ENCODE measurements around the gene CCDC159. TPM values are rescaled to one million over a fixed set of nuclear protein-coding genes. Genes with fewer than 3 reads are reported as not detected.

Gene CCDC159
- total RNA-seq, 1 experiment from 2014 or later = 2.9 TPM

DNA sequence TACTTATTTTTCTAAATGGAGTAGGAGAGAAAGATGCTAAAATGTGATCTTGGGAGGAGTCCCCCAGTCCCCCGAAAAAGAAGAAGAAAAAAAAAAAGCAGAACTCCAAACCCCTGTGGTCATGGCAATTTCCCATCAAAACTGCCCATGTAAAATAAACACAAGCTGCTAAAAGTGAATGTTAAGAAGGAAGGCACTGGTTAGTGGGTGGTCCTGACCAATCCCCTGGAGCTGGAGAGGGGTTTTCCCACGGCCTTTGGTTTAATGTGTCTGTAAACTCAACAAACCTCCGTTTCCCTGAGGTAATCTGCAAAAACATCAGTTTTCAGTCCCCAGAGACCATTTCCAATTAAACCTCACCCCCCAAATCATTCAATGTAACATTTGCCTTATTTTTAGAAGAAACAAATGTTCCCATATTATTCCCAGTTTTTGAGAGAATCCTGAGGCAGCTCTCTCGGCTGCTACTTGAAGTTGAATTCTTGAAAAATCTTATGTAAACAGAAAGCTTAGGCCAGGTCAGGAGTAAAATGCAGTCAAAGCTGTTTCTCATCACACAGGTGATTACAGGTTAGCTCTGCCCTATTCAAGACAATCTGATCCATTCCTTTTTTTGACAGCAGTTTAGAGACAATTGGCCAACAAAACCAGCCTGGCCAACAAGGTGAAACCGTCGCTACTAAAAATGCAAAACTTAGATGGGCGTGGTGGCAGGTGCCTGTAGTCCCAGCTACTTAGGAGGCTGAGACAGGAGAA, 23.9 kb upstream of the CCDC159 start:
- DNase-seq = no peak
- no peaks in the 10 kb centered on the region for H3K27me3 ChIP-seq (ENCODE audit: low read length)
- no peaks in the 10 kb centered on the region for H3K9me2 ChIP-seq (replicated peaks; ENCODE audit: insufficient read depth, low read length)
- no peak overlapping the region for H3K27ac ChIP-seq (ENCODE audit: low read length)
- no peaks in the 10 kb centered on the region for H3K9me3 ChIP-seq (ENCODE audit: low read length)
- H3K4me2 ChIP-seq (ENCODE audit: low read depth, low read length, poor library complexity, severe bottlenecking) = no peak overlapping the region
- H3K36me3 ChIP-seq (ENCODE audit: insufficient read depth, low read length) = no peaks in the 10 kb centered on the region
- H2AFZ ChIP-seq (ENCODE audit: low read length) = no peak overlapping the region
- H3K79me2 ChIP-seq (ENCODE audit: low read length) = no peaks in the 10 kb centered on the region
- no peak overlapping the region for H3K9ac ChIP-seq (ENCODE audit: low read length)
- no peaks in the 10 kb centered on the region for H3K4me1 ChIP-seq (ENCODE audit: low read length)
- no peak overlapping the region for H3K4me3 ChIP-seq (ENCODE audit: low read length)
- H4K20me1 ChIP-seq (ENCODE audit: insufficient read depth, low read depth, low read length) = no peaks in the 10 kb centered on the region

DNA sequence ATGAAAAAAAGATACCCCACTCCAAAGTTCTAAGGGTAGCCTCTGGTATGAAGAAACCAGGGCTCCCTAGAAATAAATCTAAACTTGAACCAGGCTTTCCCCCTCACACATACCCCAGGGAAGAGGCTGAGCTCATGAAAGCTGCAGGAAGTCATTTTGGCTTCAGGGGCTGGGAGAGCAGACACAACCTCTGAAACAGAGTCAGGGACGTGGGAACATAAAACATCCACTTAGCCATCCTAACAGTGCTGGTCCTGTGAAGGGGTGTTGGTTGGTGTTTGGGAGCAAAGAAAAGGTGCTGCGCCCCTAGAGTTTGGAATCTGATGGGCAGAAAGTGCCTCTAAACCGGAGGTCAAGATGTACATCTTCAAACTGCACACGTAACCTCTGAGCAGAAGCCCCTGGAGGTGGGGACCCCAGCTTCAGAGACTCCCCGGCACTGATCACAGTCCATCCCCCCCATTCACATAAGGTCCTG, 22.7 kb upstream of the CCDC159 start:
- H3K36me3 ChIP-seq (ENCODE audit: insufficient read depth, low read length) = no peaks in the 10 kb centered on the region
- no peak for DNase-seq
- H3K4me3 ChIP-seq (ENCODE audit: low read length) = no peak overlapping the region
- H3K9ac ChIP-seq (ENCODE audit: low read length) = no peak overlapping the region
- no peak overlapping the region for H2AFZ ChIP-seq (ENCODE audit: low read length)
- H3K4me2 ChIP-seq (ENCODE audit: low read depth, low read length, poor library complexity, severe bottlenecking) = no peak overlapping the region
- no peaks in the 10 kb centered on the region for H3K9me3 ChIP-seq (ENCODE audit: low read length)
- no peaks in the 10 kb centered on the region for H3K9me2 ChIP-seq (replicated peaks; ENCODE audit: insufficient read depth, low read length)
- H4K20me1 ChIP-seq (ENCODE audit: insufficient read depth, low read depth, low read length) = no peaks in the 10 kb centered on the region
- H3K27me3 ChIP-seq (ENCODE audit: low read length) = no peaks in the 10 kb centered on the region
- H3K27ac ChIP-seq (ENCODE audit: low read length) = no peak overlapping the region
- H3K79me2 ChIP-seq (ENCODE audit: low read length) = no peaks in the 10 kb centered on the region
- H3K4me1 ChIP-seq (ENCODE audit: low read length) = no peaks in the 10 kb centered on the region

DNA sequence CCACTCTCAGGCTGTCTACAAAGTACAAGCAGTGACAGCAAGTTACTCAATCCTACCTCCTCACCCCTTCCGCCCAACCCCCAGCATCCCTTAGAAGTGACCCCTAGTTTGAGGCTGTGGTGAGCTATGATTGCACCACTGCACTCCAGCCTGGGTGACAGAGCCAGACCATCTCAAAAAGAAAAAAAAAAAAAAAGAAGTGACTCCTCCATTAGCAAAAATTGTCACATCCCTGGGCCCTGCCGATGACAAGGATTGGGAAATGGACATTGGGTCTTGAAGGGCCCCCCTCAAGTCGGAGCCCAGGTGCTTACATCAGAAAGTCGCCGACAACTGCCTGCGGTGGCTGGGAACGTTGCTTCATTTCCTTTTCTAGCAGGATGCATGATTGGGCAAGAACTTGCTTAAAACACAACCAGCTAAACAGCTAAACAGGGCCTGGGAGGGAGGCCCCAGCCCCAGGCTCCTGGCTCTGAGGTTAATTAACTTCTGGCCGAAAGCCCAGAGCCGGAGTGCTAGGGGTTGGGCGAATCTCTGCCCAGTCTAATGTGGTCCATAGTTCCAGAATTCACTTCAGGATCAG, 22.1 kb upstream of the CCDC159 start:
- Histone ChIP-seq H3K27ac (ENCODE audit: low read length) (no peak overlapping the region), H4K20me1 (ENCODE audit: insufficient read depth, low read depth, low read length) (no peaks in the 10 kb centered on the region), H3K4me2 (ENCODE audit: low read depth, low read length, poor library complexity, severe bottlenecking) (no peak overlapping the region)

DNA sequence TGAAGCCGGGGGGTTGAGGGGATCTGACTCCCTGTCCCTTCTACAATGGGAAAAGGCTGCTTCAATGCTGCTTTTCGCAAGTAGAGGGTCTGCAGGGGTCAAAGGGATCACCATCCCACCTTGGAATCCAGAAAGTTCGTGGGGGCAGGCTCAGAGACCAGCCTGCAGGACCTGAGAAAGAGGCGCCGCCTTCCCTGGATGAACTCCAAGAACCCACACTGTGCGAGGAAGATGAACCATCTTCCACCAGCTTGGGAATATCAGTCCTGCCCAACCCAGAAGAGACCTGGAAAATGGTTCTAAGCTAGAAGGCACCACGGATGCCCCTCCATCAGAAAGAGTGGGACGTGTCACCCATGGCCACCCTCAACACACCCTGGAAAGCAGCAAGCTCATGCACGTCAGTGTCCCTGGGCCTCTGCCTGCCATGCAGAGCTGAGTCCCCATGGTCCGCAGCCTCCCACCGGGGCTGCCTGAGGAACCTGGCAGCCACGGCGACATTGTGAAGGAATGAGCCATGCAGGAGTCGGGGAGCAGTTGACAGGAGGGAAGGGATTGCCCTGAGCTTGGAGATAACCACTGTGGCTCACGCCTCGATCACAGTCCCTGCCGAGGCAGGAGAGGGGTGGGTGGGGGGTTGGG, 21.4 kb upstream of the CCDC159 start:
- no peak overlapping the region for H2AFZ ChIP-seq (ENCODE audit: low read length)
- no peaks in the 10 kb centered on the region for H3K9me3 ChIP-seq (ENCODE audit: low read length)
- H3K4me2 ChIP-seq (ENCODE audit: low read depth, low read length, poor library complexity, severe bottlenecking) = no peak overlapping the region
- no peak for DNase-seq
- H3K36me3 ChIP-seq (ENCODE audit: insufficient read depth, low read length) = no peaks in the 10 kb centered on the region
- no peak overlapping the region for H3K4me3 ChIP-seq (ENCODE audit: low read length)
- H3K4me1 ChIP-seq (ENCODE audit: low read length) = no peaks in the 10 kb centered on the region
- no peak overlapping the region for H3K27ac ChIP-seq (ENCODE audit: low read length)
- no peaks in the 10 kb centered on the region for H3K79me2 ChIP-seq (ENCODE audit: low read length)
- H3K9me2 ChIP-seq (replicated peaks; ENCODE audit: insufficient read depth, low read length) = no peaks in the 10 kb centered on the region
- no peaks in the 10 kb centered on the region for H4K20me1 ChIP-seq (ENCODE audit: insufficient read depth, low read depth, low read length)
- H3K9ac ChIP-seq (ENCODE audit: low read length) = no peak overlapping the region
- H3K27me3 ChIP-seq (ENCODE audit: low read length) = no peaks in the 10 kb centered on the region

More for the DNA sequence above, 22.1 kb upstream of the CCDC159 start:
- peak; percentile 23 for DNase-seq
- H3K27me3 ChIP-seq (ENCODE audit: low read length) = no peaks in the 10 kb centered on the region
- H3K9me3 ChIP-seq (ENCODE audit: low read length) = no peaks in the 10 kb centered on the region
- no peaks in the 10 kb centered on the region for H3K36me3 ChIP-seq (ENCODE audit: insufficient read depth, low read length)
- no peaks in the 10 kb centered on the region for H3K4me1 ChIP-seq (ENCODE audit: low read length)
- no peak overlapping the region for H3K4me3 ChIP-seq (ENCODE audit: low read length)
- H2AFZ ChIP-seq (ENCODE audit: low read length) = no peak overlapping the region
- H3K79me2 ChIP-seq (ENCODE audit: low read length) = no peaks in the 10 kb centered on the region
- H3K9me2 ChIP-seq (replicated peaks; ENCODE audit: insufficient read depth, low read length) = no peaks in the 10 kb centered on the region
- no peak overlapping the region for H3K9ac ChIP-seq (ENCODE audit: low read length)

DNA sequence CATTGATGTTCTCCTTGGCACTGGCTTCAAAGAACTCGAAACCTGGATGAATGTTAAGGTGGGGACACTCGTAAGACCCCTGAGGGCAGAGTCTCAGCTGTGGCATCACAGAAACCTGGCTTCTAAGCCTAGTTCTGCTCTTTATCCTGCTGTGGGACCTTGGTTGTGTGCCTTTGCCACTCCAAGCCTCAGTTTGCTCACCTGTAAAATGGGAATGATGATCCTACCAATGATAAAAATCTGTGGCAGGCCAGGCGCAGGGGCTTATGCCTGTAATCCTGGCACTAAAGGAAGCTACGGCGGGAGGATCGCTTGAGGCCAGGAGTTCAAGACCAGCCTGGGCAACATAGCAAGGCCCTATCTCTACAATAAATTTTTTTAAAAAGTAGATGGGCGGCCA, 20.8 kb upstream of the CCDC159 start:
- H3K36me3 ChIP-seq (ENCODE audit: insufficient read depth, low read length) = no peaks in the 10 kb centered on the region
- H3K4me3 ChIP-seq (ENCODE audit: low read length) = no peak overlapping the region
- no peak overlapping the region for H3K4me2 ChIP-seq (ENCODE audit: low read depth, low read length, poor library complexity, severe bottlenecking)
- no peak overlapping the region for H2AFZ ChIP-seq (ENCODE audit: low read length)
- H3K27ac ChIP-seq (ENCODE audit: low read length) = no peak overlapping the region
- no peak for DNase-seq
- H3K9me2 ChIP-seq (replicated peaks; ENCODE audit: insufficient read depth, low read length) = no peaks in the 10 kb centered on the region
- no peaks in the 10 kb centered on the region for H3K4me1 ChIP-seq (ENCODE audit: low read length)
- H3K9ac ChIP-seq (ENCODE audit: low read length) = no peak overlapping the region
- H3K9me3 ChIP-seq (ENCODE audit: low read length) = no peaks in the 10 kb centered on the region
- H3K27me3 ChIP-seq (ENCODE audit: low read length) = no peaks in the 10 kb centered on the region
- no peaks in the 10 kb centered on the region for H4K20me1 ChIP-seq (ENCODE audit: insufficient read depth, low read depth, low read length)
- H3K79me2 ChIP-seq (ENCODE audit: low read length) = no peaks in the 10 kb centered on the region

- H3K9me2 ChIP-seq (replicated peaks; ENCODE audit: insufficient read depth, low read length) = no peaks in the 10 kb centered on the region
- H4K20me1 ChIP-seq (ENCODE audit: insufficient read depth, low read depth, low read length) = no peaks in the 10 kb centered on the region
- H3K4me1 ChIP-seq (ENCODE audit: low read length) = no peaks in the 10 kb centered on the region
Observed at GRCh38 chr19:11330127-11330526, 16.2 kb upstream of the CCDC159 start.

GRCh38 chr19:11331502-11331901, 14.8 kb upstream of the CCDC159 start:
- Histone ChIP-seq H3K4me3 (ENCODE audit: low read length) (no peak overlapping the region), H4K20me1 (ENCODE audit: insufficient read depth, low read depth, low read length) (no peaks in the 10 kb centered on the region), H3K79me2 (ENCODE audit: low read length) (no peaks in the 10 kb centered on the region), H3K9me2 (replicated peaks; ENCODE audit: insufficient read depth, low read length) (no peaks in the 10 kb centered on the region), H3K9me3 (ENCODE audit: low read length) (no peaks in the 10 kb centered on the region), H2AFZ (ENCODE audit: low read length) (no peak overlapping the region), H3K4me1 (ENCODE audit: low read length) (no peaks in the 10 kb centered on the region), H3K27me3 (ENCODE audit: low read length) (no peaks in the 10 kb centered on the region), H3K36me3 (ENCODE audit: insufficient read depth, low read length) (peaks cover 6% of the 10 kb centered on the region), H3K27ac (ENCODE audit: low read length) (no peak overlapping the region), H3K9ac (ENCODE audit: low read length) (no peak overlapping the region), H3K4me2 (ENCODE audit: low read depth, low read length, poor library complexity, severe bottlenecking) (no peak overlapping the region)
- DNase-seq = no peak

More at GRCh38 chr19:11330127-11330526, 16.2 kb upstream of the CCDC159 start:
- DNase-seq = no peak
- Histone ChIP-seq H3K79me2 (ENCODE audit: low read length) (no peaks in the 10 kb centered on the region), H3K27ac (ENCODE audit: low read length) (no peak overlapping the region), H3K36me3 (ENCODE audit: insufficient read depth, low read length) (peaks cover 3% of the 10 kb centered on the region), H3K27me3 (ENCODE audit: low read length) (no peaks in the 10 kb centered on the region), H3K4me2 (ENCODE audit: low read depth, low read length, poor library complexity, severe bottlenecking) (no peak overlapping the region), H2AFZ (ENCODE audit: low read length) (no peak overlapping the region), H3K9me3 (ENCODE audit: low read length) (no peaks in the 10 kb centered on the region), H3K9ac (ENCODE audit: low read length) (no peak overlapping the region), H3K4me3 (ENCODE audit: low read length) (no peak overlapping the region)

GRCh38 chr19:11332822-11333221, 13.5 kb upstream of the CCDC159 start:
- Histone ChIP-seq H3K27me3 (ENCODE audit: low read length) (no peaks in the 10 kb centered on the region), H3K36me3 (ENCODE audit: insufficient read depth, low read length) (peaks cover 6% of the 10 kb centered on the region), H3K4me3 (ENCODE audit: low read length) (no peak overlapping the region), H3K9me3 (ENCODE audit: low read length) (no peaks in the 10 kb centered on the region), H2AFZ (ENCODE audit: low read length) (no peak overlapping the region), H3K4me2 (ENCODE audit: low read depth, low read length, poor library complexity, severe bottlenecking) (no peak overlapping the region), H3K9me2 (replicated peaks; ENCODE audit: insufficient read depth, low read length) (no peaks in the 10 kb centered on the region), H3K4me1 (ENCODE audit: low read length) (no peaks in the 10 kb centered on the region), H3K79me2 (ENCODE audit: low read length) (0 out of 2 replicates have a peak, but pooled peaks cover under 1% of the 10 kb centered on the region), H4K20me1 (ENCODE audit: insufficient read depth, low read depth, low read length) (no peaks in the 10 kb centered on the region), H3K27ac (ENCODE audit: low read length) (no peak overlapping the region), H3K9ac (ENCODE audit: low read length) (no peak overlapping the region)
- no peak for DNase-seq
